HEK293T (cell line): ENCODE measurements around the gene TMEM42.
A peak's percentile ranks its signal among the peaks of the same experiment; 100 is the strongest.

ENCODE experiments used
- CTCF ChIA-PET: fragments of 350-600 bp; formaldehyde crosslinking; extraction: SDS; loops from one replicate; lab custom pipeline; 2021; ENCODE audit warnings: antibody characterized with exemption, inconsistent platforms; lab: Yijun Ruan, JAX
- POLR2A ChIA-PET: fragments of 350-600 bp; formaldehyde crosslinking; extraction: SDS; loops from one replicate; lab custom pipeline; 2020; ENCODE audit warnings: antibody characterized with exemption, inconsistent platforms; lab: Yijun Ruan, JAX
- DNase-seq: peaks from one replicate; pipeline ENCODE4 v3.0.0; 2012; ENCODE audit warnings: mixed read lengths; ENCODE audit errors: extremely low spot score
- SP1 ChIP-seq: fragments of 450-650 bp; IDR thresholded peaks from 2 replicates; pipeline ENCODE4 v1.6.1; 2017

The TMEM42 gene

GRCh38 chr3:44914936-44915335 is 53.2 kb downstream of the TMEM42 start:
- peak; percentile 48 for DNase-seq
- TF ChIP-seq SP1: no peak
- POLR2A ChIA-PET: no interaction called here
- CTCF ChIA-PET: interaction anchor here (0.7 to 1.0 kb wide), 3 partner anchors 12 to 37 kb away, joined by 3 to 5 read pairs (median 4); no protein-coding TSS in a partner anchor
